Mesothelial cell of epicardium (in vitro differentiated cells): Measurements from ENCODE around the gene PRRG2. TPM values are rescaled to one million over a fixed set of nuclear protein-coding genes. Genes with fewer than 3 reads are reported as not detected.
"Not testable (repeated sequence)": the region's sequence is repeated elsewhere in the genome, so short reads cannot be mapped to it uniquely, and the experiment has no call there.

Source experiments
- DNase-seq, 2 experiments: peaks; one replicate each; pipeline ENCODE4 v3.0.0; 2021; ENCODE audit warnings: low spot score in 2 of 2; ENCODE audit not compliant: unreplicated experiment in 2 of 2
- H3K27ac Mint-ChIP-seq: 2 replicates; pipeline ENCODE4 v1.8.0; 2021; ENCODE audit warnings: mixed read lengths
- H3K27me3 Mint-ChIP-seq: 2 replicates; pipeline ENCODE4 v1.8.0; 2021; ENCODE audit warnings: low read depth, mixed read lengths
- H3K36me3 Mint-ChIP-seq: 2 replicates; pipeline ENCODE4 v1.8.0; 2021; ENCODE audit warnings: mixed read lengths
- H3K4me1 Mint-ChIP-seq: 2 replicates; pipeline ENCODE4 v1.8.0; 2021; ENCODE audit warnings: mixed read lengths
- H3K4me3 Mint-ChIP-seq: 2 replicates; pipeline ENCODE4 v1.8.0; 2021; ENCODE audit warnings: mild to moderate bottlenecking, moderate library complexity, mixed read lengths
- H3K9me3 Mint-ChIP-seq: 2 replicates; pipeline ENCODE4 v1.8.0; 2021; ENCODE audit warnings: mixed read lengths
- total RNA-seq: library from RNA; stranded (reverse); gene quantifications from 3 replicates; pipeline ENCODE4 v1.2.1, GENCODE V29; 2021
- TF ChIP-seq, protein P1 (sequence below): fragments of 200-600 bp; sonication (generic); IDR thresholded peaks from one replicate; pipeline ENCODE4 v1.5.0; 2021; ENCODE audit warnings: antibody characterized with exemption; ENCODE audit not compliant: unreplicated experiment

Gene PRRG2
- total RNA-seq, 1 donor from 2014 or later = 0.87 TPM

DNA sequence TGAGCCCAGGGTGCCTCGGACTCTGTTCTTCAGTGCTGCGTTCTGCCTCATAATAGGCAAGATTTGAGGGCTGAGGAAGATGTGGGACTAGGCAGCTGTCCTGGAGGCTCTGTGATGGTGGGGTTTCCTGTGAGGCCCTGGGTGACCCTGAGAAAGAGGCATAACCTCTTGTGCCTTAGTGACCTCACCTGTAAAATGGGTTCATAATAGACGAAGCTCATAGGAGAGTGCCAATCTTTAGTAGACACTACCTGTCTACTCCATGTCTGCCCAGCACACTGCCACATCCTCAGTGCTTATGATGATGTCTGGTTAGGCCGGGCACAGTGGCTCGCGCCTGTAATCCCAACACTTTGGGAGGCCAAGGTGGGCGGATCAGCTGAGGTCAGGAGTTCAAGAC lies 35.4 kb downstream of the PRRG2 start:
- H3K27ac Mint-ChIP-seq = no peak overlapping the region
- H3K27me3 Mint-ChIP-seq = no peaks in the 10 kb centered on the region
- H3K4me3 Mint-ChIP-seq = no peak overlapping the region
- no peak for DNase-seq
- H3K4me1 Mint-ChIP-seq = no peaks in the 10 kb centered on the region
- peaks cover 44% of the 10 kb centered on the region for H3K36me3 Mint-ChIP-seq
- TF ChIP-seq, protein P1, sequence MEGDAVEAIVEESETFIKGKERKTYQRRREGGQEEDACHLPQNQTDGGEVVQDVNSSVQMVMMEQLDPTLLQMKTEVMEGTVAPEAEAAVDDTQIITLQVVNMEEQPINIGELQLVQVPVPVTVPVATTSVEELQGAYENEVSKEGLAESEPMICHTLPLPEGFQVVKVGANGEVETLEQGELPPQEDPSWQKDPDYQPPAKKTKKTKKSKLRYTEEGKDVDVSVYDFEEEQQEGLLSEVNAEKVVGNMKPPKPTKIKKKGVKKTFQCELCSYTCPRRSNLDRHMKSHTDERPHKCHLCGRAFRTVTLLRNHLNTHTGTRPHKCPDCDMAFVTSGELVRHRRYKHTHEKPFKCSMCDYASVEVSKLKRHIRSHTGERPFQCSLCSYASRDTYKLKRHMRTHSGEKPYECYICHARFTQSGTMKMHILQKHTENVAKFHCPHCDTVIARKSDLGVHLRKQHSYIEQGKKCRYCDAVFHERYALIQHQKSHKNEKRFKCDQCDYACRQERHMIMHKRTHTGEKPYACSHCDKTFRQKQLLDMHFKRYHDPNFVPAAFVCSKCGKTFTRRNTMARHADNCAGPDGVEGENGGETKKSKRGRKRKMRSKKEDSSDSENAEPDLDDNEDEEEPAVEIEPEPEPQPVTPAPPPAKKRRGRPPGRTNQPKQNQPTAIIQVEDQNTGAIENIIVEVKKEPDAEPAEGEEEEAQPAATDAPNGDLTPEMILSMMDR = no peak
- H3K9me3 Mint-ChIP-seq = no peaks in the 10 kb centered on the region

DNA sequence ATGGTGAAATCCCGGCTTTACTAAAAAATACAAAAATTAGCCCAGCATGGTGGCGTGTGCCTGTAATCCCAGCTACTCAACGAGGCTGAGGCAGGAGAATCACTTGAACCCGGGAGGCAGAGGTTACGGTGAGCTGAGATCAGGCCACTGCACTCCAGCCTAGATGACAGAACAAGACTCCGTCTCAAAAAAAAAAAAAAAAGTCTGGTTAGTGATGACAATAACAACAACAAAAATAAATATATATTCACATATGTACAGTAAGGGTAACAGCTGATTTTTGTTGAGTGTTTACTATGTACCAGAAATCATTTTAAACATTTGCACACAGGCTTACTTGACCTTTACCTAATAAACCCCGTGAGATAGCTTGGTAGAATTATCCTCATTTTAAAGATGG lies 35.8 kb downstream of the PRRG2 start:
- H3K36me3 Mint-ChIP-seq = peaks cover 45% of the 10 kb centered on the region
- no peaks in the 10 kb centered on the region for H3K27me3 Mint-ChIP-seq
- H3K4me1 Mint-ChIP-seq = no peaks in the 10 kb centered on the region
- DNase-seq = no peak
- H3K27ac Mint-ChIP-seq = no peak overlapping the region
- H3K4me3 Mint-ChIP-seq = no peak overlapping the region
- no peaks in the 10 kb centered on the region for H3K9me3 Mint-ChIP-seq
- TF ChIP-seq, protein P1 = no peak

DNA sequence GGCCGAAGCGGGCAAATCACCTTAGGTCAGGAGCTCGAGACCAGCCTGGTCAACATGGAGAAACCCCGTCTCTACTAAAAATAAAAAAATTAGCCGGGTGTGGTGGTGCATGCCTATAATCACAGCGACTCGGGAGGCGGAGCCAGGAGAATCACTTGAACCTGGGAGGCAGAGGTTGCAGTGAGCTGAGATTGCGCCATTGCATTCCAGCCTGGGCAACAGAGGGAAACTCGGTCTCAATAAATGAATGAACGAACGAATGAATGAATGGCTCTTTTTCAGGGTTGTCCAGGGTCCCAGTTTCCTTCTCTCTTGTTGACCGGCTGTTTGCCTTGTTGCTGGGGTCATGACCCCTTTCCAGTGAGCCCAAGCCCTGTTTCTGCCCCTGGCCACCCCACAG lies 36.7 kb downstream of the PRRG2 start:
- not testable (repeated sequence) for H3K4me3 Mint-ChIP-seq, H3K27ac Mint-ChIP-seq, DNase-seq, H3K27me3 Mint-ChIP-seq, H3K9me3 Mint-ChIP-seq, H3K4me1 Mint-ChIP-seq
- peaks cover 47% of the 10 kb centered on the region for H3K36me3 Mint-ChIP-seq

DNA sequence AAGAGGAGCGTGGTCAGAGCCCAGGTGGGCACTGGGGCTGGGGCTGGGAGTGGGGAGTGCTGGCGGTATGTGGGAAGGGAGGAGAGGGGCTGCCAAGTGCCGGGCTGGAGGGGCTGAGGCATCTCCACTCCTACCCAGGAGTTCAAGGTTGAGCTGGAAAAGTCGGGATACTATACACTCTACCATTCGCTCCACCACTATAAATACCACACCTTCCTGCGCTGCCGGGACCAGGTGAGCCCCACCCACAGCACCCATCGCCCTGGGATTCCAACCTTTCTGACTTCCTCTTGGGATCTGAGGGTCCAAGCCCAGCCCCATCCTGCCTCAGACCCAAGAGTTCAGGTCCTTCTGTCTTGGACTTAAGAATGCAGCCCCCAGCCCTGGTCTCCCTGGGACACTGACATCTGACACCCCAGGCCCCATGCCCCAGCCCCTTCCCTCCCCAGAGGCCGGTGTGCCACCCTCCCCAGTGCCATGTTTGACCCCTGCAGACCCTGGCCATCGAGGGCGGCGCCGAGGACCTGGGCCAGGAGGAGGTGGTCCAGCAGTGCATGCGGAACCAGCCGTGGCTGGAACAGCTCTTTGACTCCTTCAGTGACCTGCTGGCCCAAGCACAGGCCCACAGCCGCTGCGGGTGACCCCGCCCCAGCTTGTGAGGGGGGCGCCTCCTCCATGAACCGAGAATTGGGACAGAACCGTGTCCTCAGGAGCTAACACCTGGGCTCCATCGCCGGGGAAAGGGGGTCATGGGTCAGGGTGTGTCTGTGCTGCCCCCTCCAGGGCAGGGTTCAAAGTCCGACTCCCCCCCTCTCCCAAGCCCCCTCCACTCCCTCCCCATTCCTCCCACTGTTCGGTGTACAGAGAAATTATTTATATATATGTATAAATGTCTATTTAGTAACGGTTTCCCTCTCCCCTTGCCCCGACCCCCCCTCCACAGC lies 44.1 kb downstream of the PRRG2 start:
- Mint-ChIP-seq H3K9me3 (no peaks in the 10 kb centered on the region), H3K36me3 (peaks cover 30% of the 10 kb centered on the region), H3K27me3 (no peaks in the 10 kb centered on the region), H3K4me3 (no peak overlapping the region), H3K27ac (no peak overlapping the region), H3K4me1 (no peaks in the 10 kb centered on the region)
- DNase-seq = no peak
- TF ChIP-seq, protein P1 = no peak

DNA sequence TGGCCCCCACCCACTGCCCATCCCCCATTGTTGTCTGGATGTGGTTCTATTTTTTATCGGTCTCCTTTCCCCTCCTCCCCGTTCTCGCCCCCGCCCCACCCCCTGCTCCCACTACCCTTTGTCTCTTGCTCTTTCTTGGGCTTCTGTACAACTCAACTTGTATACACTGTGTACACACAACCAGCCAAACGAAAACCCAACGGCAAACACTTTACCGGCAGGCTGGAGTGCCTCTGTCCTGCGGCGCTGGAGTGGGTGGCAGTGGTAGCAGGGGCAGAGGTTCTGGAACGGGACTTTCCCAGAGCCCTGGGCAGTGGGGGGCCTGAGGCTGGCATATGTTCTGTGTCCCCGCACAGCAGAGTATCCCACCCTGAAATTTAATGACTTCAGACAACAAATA lies 45.1 kb downstream of the PRRG2 start:
- Mint-ChIP-seq H3K4me1 (peaks cover 6% of the 10 kb centered on the region), H3K4me3 (no peak overlapping the region), H3K36me3 (peaks cover 30% of the 10 kb centered on the region), H3K27ac (no peak overlapping the region), H3K27me3 (no peaks in the 10 kb centered on the region), H3K9me3 (no peaks in the 10 kb centered on the region)
- DNase-seq = no peak
- TF ChIP-seq, protein P1 = no peak

DNA sequence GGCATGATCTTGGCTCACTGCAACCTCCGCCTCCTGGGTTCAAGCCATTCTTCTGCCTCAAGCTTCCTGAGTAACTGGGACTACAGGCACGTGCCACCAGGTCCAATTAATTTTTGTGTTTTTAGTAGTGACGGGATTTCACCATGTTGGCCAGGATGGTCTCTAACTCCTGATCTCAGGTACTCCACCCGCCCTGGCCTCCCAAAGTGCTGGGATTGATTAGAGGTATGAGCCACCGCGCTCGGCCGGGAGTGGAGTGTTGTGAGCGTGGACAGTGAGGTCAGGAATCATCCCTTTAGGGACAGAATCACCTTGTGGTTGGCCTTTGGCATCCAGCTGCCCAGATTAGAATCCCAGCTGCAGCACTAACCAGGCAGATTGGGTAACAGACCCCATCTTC lies 48.5 kb downstream of the PRRG2 start:
- no peaks in the 10 kb centered on the region for H3K9me3 Mint-ChIP-seq
- peak overlapping the region; percentile 9 for H3K27ac Mint-ChIP-seq
- no peaks in the 10 kb centered on the region for H3K27me3 Mint-ChIP-seq
- peaks cover 6% of the 10 kb centered on the region for H3K4me1 Mint-ChIP-seq
- no peak overlapping the region for H3K4me3 Mint-ChIP-seq
- peaks cover 20% of the 10 kb centered on the region for H3K36me3 Mint-ChIP-seq
- TF ChIP-seq, protein P1 = no peak
- no peak for DNase-seq
